Stimulated activated naive CD8-positive, alpha-beta T cell treated with anti-CD3 and anti-CD28 coated beads, Interleukin-15, Interleukin-2, amounts not matched to agents 100 U/mL and 50 U/mL, for 24 hours (primary cell): ENCODE results near the gene PDE2A.

Experiments
- ATAC-seq: fragments of 150-1000 bp; cut with Tn5 transposase; one replicate; pipeline ENCODE4 v1.10.0; 2021
- DNase-seq: peaks from one replicate; pipeline ENCODE4 v3.0.0; 2021

PDE2A gene

DNA sequence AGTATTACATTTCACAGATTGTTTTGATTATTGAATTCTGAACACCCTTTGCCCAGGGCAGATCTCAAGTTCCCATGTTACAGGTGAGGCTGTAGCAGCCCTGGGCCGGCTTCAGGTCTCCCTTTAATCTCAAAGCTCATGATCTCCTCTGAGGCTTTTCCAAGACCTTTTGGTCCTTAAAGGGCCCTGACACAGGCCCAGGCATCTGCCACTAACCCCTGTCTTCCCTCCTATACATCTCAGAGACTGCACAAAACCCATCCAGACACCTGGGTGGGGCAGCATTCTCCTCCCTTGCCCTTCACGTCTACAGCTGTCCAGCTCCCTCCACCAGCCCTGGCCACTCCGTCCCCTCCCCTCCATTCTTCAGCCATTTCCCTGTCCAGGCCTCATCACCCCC lies 37.8 kb downstream of the PDE2A start:
- DNase-seq (no peak), ATAC-seq (no peak)

- DNase-seq: no peak
Measured at GRCh38 chr11:72635933-72636332, 38.3 kb downstream of the PDE2A start.

GRCh38 chr11:72635309-72635915 lies 38.8 kb downstream of the PDE2A start:
- DNase-seq: no peak
- no peak for ATAC-seq

More at GRCh38 chr11:72635933-72636332, 38.3 kb downstream of the PDE2A start:
- ATAC-seq: no peak

GRCh38 chr11:72634472-72635095 lies 39.6 kb downstream of the PDE2A start:
- DNase-seq (no peak), ATAC-seq (no peak)

DNA sequence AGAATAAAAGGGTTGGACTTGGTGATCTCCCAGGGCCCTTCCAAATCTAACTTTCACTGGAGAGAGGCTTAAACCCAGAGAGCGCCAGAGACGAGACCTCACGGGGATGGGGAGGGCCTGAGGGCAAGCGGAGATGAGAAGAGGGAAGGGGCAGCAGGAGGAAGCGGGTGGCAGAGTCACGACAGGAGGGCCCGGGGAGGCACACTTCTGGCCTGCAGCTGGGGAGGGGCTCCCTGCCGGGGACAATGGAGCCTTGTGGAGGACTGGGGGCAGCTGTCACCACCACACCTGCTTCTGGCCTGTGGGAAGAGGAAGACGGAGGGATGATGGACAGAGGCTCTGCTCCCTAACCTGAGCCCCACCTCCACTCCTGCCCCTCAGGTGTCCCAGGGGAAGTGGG lies 40.2 kb downstream of the PDE2A start:
- DNase-seq (no peak), ATAC-seq (no peak)

- no peak for ATAC-seq
- DNase-seq: no peak
Measured at GRCh38 chr11:72633068-72633467, 41.2 kb downstream of the PDE2A start.

GRCh38 chr11:72631806-72632731 lies 42.2 kb downstream of the PDE2A start:
- ATAC-seq (no peak), DNase-seq (no peak)

- ATAC-seq: no peak
- DNase-seq: no peak
Measured at GRCh38 chr11:72630104-72630852, 43.9 kb downstream of the PDE2A start.

DNA sequence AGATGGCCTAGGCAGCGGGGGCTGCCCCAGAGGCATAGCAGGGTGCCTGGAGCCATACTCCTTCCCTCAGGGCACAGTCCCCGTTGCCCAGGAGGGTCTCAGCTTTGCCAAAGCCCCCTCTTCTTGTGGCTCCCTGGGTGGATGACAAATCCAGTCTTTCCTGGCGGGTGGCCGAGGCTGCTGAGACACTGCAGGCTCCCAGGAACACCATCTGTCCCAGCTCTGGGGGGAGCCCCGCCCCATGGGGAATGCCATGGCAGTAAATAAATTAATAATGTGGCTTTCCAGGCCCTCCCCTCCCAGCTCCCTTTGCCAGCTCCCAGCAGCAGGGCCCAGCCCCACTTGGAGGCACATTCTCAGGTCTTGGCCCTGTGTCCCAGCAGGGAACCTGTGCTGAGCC lies 45.0 kb downstream of the PDE2A start:
- no peak for DNase-seq
- ATAC-seq: no peak

DNA sequence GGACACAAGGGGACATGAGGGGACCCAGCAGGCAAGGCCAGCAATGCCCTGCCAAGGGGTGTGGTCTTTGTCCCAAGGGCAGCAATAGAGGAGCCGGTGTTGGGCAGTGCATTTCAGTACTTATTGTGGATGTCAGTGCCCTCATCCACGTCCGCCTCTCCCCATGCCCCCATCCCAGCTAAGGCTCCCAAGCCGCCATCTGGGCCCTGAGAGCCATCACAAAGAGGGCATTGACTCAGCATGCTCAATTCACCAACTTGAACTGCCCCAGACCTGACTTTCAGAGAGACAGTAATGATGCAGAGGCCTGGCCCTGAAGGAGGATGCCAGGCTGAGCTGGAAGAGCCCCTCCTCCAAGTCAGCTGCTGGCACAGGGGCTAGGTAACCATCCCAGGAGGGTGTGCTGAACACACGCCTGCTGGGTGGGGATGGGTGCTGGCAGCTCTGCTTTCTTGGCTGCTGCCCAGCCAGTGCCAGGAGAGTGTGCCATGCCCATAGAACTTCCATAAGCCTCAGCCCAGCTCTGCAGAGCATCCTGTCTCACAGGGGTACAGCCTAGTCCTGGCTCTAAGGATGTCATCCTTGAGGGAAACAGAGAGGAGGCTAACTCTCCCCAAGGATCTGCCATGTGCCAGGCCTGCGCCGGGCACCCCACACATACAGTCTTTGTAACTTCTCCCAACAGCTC lies 46.5 kb downstream of the PDE2A start:
- ATAC-seq: no peak
- no peak for DNase-seq

DNA sequence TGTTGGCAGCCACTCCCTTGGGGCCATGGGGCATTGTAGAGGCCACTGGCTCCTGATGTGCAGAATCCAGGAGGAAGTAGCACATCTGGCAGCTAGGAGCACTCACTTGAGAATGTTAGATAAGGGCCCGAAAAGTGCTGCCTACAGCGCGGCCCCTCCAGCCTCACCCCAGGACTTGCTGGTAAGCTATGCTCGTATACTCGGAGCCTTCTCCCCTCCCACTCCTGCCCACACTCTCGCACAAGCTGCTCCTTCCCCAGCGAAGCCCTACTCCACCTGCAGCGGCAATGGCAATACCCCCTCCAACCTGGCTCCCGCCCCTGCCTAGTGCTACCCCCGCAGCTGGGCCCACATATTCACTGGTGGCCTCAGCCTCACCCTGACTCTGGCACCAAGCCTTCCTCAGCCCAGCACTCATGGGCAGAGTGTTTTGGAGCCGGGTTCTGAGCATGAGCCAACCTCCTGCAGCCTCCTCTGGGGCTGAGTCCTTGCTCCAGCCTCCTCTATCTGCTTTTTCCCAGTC lies 47.7 kb downstream of the PDE2A start:
- DNase-seq: no peak
- ATAC-seq: no peak

DNA sequence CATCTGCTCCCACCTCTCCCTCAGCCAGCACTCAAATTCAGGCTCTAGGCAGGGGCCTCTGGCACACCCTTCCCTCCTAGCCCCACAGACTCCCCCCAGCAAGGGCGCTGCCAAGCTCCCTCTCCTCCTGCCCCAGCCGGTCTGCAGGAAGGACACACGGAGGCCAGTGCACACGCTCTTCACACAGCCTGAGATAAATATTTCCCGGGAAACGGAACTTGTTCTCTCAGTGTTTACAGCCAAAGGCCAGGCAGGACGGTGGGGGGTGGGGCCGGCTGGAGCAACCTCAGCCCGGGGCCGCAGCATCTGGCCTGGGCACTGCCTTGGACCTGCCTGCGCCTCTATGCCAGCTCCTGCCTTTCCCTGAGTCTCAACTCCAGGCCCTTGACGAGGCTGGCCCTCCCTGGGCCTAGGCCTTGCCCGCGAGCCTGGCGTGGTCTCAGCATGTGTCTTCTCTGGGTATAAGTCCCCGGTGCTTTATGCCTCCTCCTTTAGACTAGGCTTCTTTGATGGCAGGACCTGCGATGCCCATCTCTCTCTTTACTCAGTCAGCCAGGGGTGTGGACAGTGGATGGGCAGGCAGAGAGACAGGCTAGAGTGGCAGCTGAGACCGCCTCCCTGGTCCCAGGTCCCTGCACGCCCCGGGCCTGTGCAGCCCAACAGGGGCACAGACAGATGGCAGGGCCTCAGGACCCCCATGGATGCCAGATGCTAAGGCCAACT lies 48.4 kb downstream of the PDE2A start:
- DNase-seq (no peak), ATAC-seq (no peak)

- ATAC-seq (no peak), DNase-seq (no peak)
Measured at GRCh38 chr11:72624496-72625201, 49.6 kb downstream of the PDE2A start.

GRCh38 chr11:72623052-72623451 lies 51.2 kb downstream of the PDE2A start:
- DNase-seq (no peak), ATAC-seq (no peak)

- ATAC-seq: no peak
- DNase-seq: no peak
Measured at GRCh38 chr11:72621008-72621610, 53.1 kb downstream of the PDE2A start.

DNA sequence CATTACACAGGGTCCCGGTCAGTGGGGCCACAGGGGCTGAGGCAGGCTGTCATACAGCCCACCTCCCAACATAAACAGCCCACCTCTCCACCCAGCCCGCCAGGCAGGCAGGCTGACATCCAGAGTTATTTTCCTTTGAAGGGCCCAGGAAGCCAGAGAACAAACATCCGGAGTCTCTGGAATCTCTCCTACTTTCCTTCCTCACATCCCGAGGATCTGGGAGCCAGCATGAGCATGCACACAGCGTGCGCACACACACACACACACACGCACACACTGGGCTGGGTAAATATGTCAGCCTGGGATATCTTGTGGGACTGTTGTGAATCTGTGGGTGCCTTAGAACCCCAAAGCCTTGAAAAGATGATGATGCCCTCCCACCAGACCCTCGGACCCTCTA lies 55.4 kb downstream of the PDE2A start:
- ATAC-seq: no peak
- DNase-seq: no peak

GRCh38 chr11:72617080-72617762 lies 57.0 kb downstream of the PDE2A start:
- no peak for DNase-seq
- no peak for ATAC-seq

GRCh38 chr11:72616655-72617054 lies 57.6 kb downstream of the PDE2A start:
- DNase-seq (no peak), ATAC-seq (no peak)

DNA sequence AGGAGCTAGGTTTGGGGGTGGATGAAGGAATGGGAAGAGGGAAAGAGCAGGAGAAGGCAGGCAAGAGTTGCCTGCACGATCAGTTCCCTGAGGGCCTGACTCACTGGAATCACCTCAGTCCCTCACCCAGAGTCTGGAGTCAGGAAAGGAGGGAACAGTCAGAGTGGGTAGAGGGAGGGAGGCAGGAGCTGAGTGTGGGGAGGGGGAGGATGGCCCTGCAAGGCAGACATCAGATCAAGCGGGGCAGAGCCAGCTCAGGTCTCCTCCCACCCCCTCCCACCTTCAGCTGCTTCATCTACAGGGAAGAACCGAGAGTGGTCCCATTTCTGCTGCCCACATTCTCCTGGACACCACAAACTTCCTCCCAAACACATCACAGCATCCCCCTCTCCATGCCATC lies 58.9 kb downstream of the PDE2A start:
- DNase-seq: no peak
- no peak for ATAC-seq
